Neural cell (in vitro differentiated cells): ENCODE measurements around the gene BCO1. TPM values are rescaled to one million over a fixed set of nuclear protein-coding genes. Genes with fewer than 3 reads are reported as not detected.

Experiments
- H2AFZ ChIP-seq: fragments of 200-600, 300-800 bp; sonication (generic), shearing (Covaris generic); 2 replicates; pipeline ENCODE4 v1.6.0; 2014; ENCODE audit warnings: low read depth, mild to moderate bottlenecking, antibody characterized with exemption, low read length, moderate library complexity
- H3F3A ChIP-seq: fragments of 200-600 bp; shearing (Covaris generic); 2 replicates; pipeline ENCODE4 v1.6.1; 2016; ENCODE audit warnings: mild to moderate bottlenecking, moderate library complexity, mixed read lengths, antibody characterized with exemption, low read length; ENCODE audit not compliant: insufficient read depth, poor library complexity, severe bottlenecking
- H3K27ac ChIP-seq: fragments of 200-600, 300-800 bp; sonication (generic), shearing (Covaris generic); 2 replicates; pipeline ENCODE4 v1.5.1; 2014; ENCODE audit warnings: mild to moderate bottlenecking, low read length, moderate library complexity
- H3K27me3 ChIP-seq: fragments of 300-800, 200-600 bp; sonication (generic), shearing (Covaris generic); 2 replicates; pipeline ENCODE4 v1.6.0; 2014; ENCODE audit warnings: mild to moderate bottlenecking, low read depth, low read length, moderate library complexity; ENCODE audit not compliant: insufficient read depth
- H3K36me3 ChIP-seq: fragments of 300-800, 200-600 bp; sonication (generic), shearing (Covaris generic); 2 replicates; pipeline ENCODE4 v1.5.1; 2014; ENCODE audit warnings: mild to moderate bottlenecking, antibody characterized with exemption, low read length, moderate library complexity; ENCODE audit not compliant: insufficient read depth
- H3K4me2 ChIP-seq: fragments of 300-800, 200-600 bp; sonication (generic), shearing (Covaris generic); 2 replicates; pipeline ENCODE4 v1.6.0; 2014; ENCODE audit warnings: mild to moderate bottlenecking, low read length
- H3K4me3 ChIP-seq: fragments of 300-800, 200-600 bp; sonication (generic), shearing (Covaris generic); 2 replicates; pipeline ENCODE4 v1.5.1; 2014; ENCODE audit warnings: mild to moderate bottlenecking, low read length, moderate library complexity
- H3K79me2 ChIP-seq: fragments of 200-600 bp; shearing (Covaris generic); replicated peaks from 2 replicates; pipeline ENCODE4 v1.6.0; 2014; ENCODE audit warnings: mild to moderate bottlenecking, low read length, moderate library complexity; ENCODE audit not compliant: insufficient read depth
- H3K9ac ChIP-seq: fragments of 300-800, 200-600 bp; sonication (generic), shearing (Covaris generic); 2 replicates; pipeline ENCODE4 v1.6.1; 2016; ENCODE audit warnings: mild to moderate bottlenecking, low read length, mixed read lengths
- H3K9me2 ChIP-seq: fragments of 200-600 bp; shearing (Covaris generic); 2 replicates; pipeline ENCODE4 v1.6.1; 2016; ENCODE audit warnings: mild to moderate bottlenecking, low read length, mixed read lengths; ENCODE audit not compliant: insufficient read depth
- H3K9me3 ChIP-seq: fragments of 200-600, 300-800 bp; sonication (generic), shearing (Covaris generic); 2 replicates; pipeline ENCODE4 v1.6.1; 2016; ENCODE audit warnings: mild to moderate bottlenecking, mixed run types, low read length, moderate library complexity, mixed read lengths
- H4K20me1 ChIP-seq: fragments of 200-600 bp; shearing (Covaris generic); 2 replicates; pipeline ENCODE4 v1.6.1; 2016; ENCODE audit warnings: mild to moderate bottlenecking, mixed run types; ENCODE audit not compliant: insufficient read depth
- EP300 ChIP-seq: fragments of 450-650 bp; conservative IDR thresholded peaks from 2 replicates; pipeline ENCODE4 v1.6.1; 2014; ENCODE audit warnings: antibody characterized with exemption, mild to moderate bottlenecking, moderate library complexity; ENCODE audit not compliant: poor library complexity, severe bottlenecking
- EZH2 ChIP-seq: fragments of 200-600, 300-800 bp; shearing (Covaris generic), sonication (generic); IDR thresholded peaks from 2 replicates; pipeline ENCODE4 v1.6.1; 2014; ENCODE audit warnings: antibody characterized with exemption, low read length, borderline replicate concordance, mild to moderate bottlenecking; ENCODE audit not compliant: insufficient read depth, poor library complexity, severe bottlenecking
- MXI1 ChIP-seq: fragments of 450-650 bp; conservative IDR thresholded peaks from 2 replicates; pipeline ENCODE4 v1.6.1; 2014; ENCODE audit warnings: antibody characterized with exemption, mild to moderate bottlenecking; ENCODE audit not compliant: poor library complexity, severe bottlenecking
- POLR2AphosphoS5 ChIP-seq: IDR thresholded peaks from 2 replicates; pipeline ENCODE4 v1.6.1; 2012
- RAD21 ChIP-seq: fragments of 450-650 bp; conservative IDR thresholded peaks from 2 replicates; pipeline ENCODE4 v1.6.1; 2014; ENCODE audit warnings: antibody characterized with exemption, mild to moderate bottlenecking, moderate library complexity
- SMC3 ChIP-seq: fragments of 450-650 bp; conservative IDR thresholded peaks from 2 replicates; pipeline ENCODE4 v1.6.1; 2014; ENCODE audit warnings: antibody characterized with exemption, mild to moderate bottlenecking, moderate library complexity; ENCODE audit not compliant: poor library complexity
- TAF1 ChIP-seq: IDR thresholded peaks from 2 replicates; pipeline ENCODE4 v1.6.1; 2012; ENCODE audit warnings: low read depth
- polyA plus RNA-seq: library from polyadenylated mRNA; depleted of rRNA; stranded (reverse); fragments of >200 nt; gene quantifications from 2 replicates; pipeline ENCODE4 v1.2.3, GENCODE V29; 2014
- TF ChIP-seq, protein P1 (sequence below): IDR thresholded peaks from 2 replicates; pipeline ENCODE4 v1.6.1; 2012; ENCODE audit warnings: borderline replicate concordance
- TF ChIP-seq, protein P2 (sequence below): fragments of 450-650 bp; IDR thresholded peaks from 2 replicates; pipeline ENCODE4 v1.5.1; 2014; ENCODE audit warnings: antibody characterized with exemption, mild to moderate bottlenecking, moderate library complexity; ENCODE audit not compliant: poor library complexity, severe bottlenecking

The BCO1 gene
- polyA plus RNA-seq, 1 donor from 2014 or later = not detected

- Histone ChIP-seq H3K9me3 (no peaks in the 10 kb centered on the region), H3F3A (no peaks in the 10 kb centered on the region), H4K20me1 (no peaks in the 10 kb centered on the region), H2AFZ (no peak overlapping the region), H3K9ac (no peak overlapping the region), H3K4me3 (no peak overlapping the region), H3K27me3 (no peaks in the 10 kb centered on the region), H3K9me2 (no peaks in the 10 kb centered on the region), H3K27ac (no peak overlapping the region), H3K4me2 (no peak overlapping the region), H3K79me2 (peaks cover 11% of the 10 kb centered on the region), H3K36me3 (no peaks in the 10 kb centered on the region)
- TF ChIP-seq, protein P1, sequence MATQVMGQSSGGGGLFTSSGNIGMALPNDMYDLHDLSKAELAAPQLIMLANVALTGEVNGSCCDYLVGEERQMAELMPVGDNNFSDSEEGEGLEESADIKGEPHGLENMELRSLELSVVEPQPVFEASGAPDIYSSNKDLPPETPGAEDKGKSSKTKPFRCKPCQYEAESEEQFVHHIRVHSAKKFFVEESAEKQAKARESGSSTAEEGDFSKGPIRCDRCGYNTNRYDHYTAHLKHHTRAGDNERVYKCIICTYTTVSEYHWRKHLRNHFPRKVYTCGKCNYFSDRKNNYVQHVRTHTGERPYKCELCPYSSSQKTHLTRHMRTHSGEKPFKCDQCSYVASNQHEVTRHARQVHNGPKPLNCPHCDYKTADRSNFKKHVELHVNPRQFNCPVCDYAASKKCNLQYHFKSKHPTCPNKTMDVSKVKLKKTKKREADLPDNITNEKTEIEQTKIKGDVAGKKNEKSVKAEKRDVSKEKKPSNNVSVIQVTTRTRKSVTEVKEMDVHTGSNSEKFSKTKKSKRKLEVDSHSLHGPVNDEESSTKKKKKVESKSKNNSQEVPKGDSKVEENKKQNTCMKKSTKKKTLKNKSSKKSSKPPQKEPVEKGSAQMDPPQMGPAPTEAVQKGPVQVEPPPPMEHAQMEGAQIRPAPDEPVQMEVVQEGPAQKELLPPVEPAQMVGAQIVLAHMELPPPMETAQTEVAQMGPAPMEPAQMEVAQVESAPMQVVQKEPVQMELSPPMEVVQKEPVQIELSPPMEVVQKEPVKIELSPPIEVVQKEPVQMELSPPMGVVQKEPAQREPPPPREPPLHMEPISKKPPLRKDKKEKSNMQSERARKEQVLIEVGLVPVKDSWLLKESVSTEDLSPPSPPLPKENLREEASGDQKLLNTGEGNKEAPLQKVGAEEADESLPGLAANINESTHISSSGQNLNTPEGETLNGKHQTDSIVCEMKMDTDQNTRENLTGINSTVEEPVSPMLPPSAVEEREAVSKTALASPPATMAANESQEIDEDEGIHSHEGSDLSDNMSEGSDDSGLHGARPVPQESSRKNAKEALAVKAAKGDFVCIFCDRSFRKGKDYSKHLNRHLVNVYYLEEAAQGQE = no peak
- TF ChIP-seq, protein P2, sequence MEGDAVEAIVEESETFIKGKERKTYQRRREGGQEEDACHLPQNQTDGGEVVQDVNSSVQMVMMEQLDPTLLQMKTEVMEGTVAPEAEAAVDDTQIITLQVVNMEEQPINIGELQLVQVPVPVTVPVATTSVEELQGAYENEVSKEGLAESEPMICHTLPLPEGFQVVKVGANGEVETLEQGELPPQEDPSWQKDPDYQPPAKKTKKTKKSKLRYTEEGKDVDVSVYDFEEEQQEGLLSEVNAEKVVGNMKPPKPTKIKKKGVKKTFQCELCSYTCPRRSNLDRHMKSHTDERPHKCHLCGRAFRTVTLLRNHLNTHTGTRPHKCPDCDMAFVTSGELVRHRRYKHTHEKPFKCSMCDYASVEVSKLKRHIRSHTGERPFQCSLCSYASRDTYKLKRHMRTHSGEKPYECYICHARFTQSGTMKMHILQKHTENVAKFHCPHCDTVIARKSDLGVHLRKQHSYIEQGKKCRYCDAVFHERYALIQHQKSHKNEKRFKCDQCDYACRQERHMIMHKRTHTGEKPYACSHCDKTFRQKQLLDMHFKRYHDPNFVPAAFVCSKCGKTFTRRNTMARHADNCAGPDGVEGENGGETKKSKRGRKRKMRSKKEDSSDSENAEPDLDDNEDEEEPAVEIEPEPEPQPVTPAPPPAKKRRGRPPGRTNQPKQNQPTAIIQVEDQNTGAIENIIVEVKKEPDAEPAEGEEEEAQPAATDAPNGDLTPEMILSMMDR = no peak
- TF ChIP-seq POLR2AphosphoS5 = no peak
- TF ChIP-seq EZH2 = no peak
- no peak for TF ChIP-seq EP300
- TF ChIP-seq RAD21 = no peak
Measured at GRCh38 chr16:81307770-81308169, 69.3 kb downstream of the BCO1 start.

DNA sequence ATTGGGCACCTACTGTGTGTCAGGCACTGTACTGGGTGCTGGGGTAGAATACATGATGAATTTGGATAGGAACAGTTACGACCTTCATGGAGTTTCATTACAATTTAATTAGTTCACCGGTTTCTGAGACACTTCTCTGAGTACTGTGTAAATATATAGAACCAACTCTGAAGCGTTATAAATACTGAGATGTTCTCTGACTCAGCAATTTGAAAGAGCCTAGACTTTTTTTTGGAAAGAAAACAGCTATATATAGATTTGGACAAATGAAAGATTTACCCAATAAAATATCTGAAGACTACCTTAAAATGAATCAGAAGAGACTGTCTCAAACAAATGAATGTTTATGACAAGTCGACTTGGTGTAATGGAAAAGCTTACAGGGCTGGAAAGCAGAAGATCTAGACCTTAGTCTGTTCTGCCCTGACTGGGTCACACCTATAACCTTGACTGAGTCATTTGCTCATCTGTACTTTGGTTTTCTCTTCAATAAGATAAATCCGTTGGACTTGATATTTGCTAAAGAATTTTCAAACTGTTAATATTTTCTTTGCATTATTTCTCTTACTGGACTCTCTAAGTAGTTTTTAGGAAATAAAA lies 71.7 kb downstream of the BCO1 start:
- TF ChIP-seq SMC3 (no peak), EP300 (no peak), MXI1 (no peak), TAF1 (no peak), POLR2AphosphoS5 (no peak), RAD21 (no peak)
- H3K4me2 ChIP-seq = no peak overlapping the region
- no peaks in the 10 kb centered on the region for H3K9me3 ChIP-seq
- no peaks in the 10 kb centered on the region for H3K27me3 ChIP-seq
- H3K27ac ChIP-seq = no peak overlapping the region
- peaks cover 4% of the 10 kb centered on the region for H3F3A ChIP-seq
- H3K4me3 ChIP-seq = no peak overlapping the region
- no peaks in the 10 kb centered on the region for H3K9me2 ChIP-seq
- no peak overlapping the region for H3K9ac ChIP-seq
- H3K79me2 ChIP-seq = peaks cover 14% of the 10 kb centered on the region
- H3K36me3 ChIP-seq = no peaks in the 10 kb centered on the region
- H4K20me1 ChIP-seq = no peaks in the 10 kb centered on the region
- no peak overlapping the region for H2AFZ ChIP-seq
